Measurements from ENCODE around the gene HIVEP3.
"Not testable (repeated sequence)": the region's sequence is repeated elsewhere in the genome, so short reads cannot be mapped to it uniquely, and the experiment has no call there.

HIVEP3 gene

GRCh38 chr1:41921271-41921670, 2.5 kb upstream of the HIVEP3 start:
- not testable (repeated sequence) for DNase-seq (ENCODE audit: low read depth in 2 of 2, low spot score in 1 of 2)

- DNase-seq (ENCODE audit: low read depth in 2 of 2, low spot score in 1 of 2) = no peak
Observed at GRCh38 chr1:41920658-41921057, 1.9 kb upstream of the HIVEP3 start.

- peak; percentile 48 to 58 for DNase-seq (ENCODE audit: low read depth in 2 of 2, low spot score in 1 of 2)
Observed at GRCh38 chr1:41919764-41920397, 1.2 kb upstream of the HIVEP3 start.

GRCh38 chr1:41919131-41919530, 409 bp upstream of the HIVEP3 start:
- no peak for DNase-seq (ENCODE audit: low read depth in 2 of 2, low spot score in 1 of 2)

- no peak for DNase-seq (ENCODE audit: low read depth in 2 of 2, low spot score in 1 of 2)
Observed at GRCh38 chr1:41917835-41918449, 780 bp downstream of the HIVEP3 start.

GRCh38 chr1:41917076-41917475, 1.6 kb downstream of the HIVEP3 start:
- DNase-seq (ENCODE audit: low read depth in 2 of 2, low spot score in 1 of 2) = no peak

- DNase-seq (ENCODE audit: low read depth in 2 of 2, low spot score in 1 of 2) = no peak
Observed at GRCh38 chr1:41915786-41916571, 2.7 kb downstream of the HIVEP3 start.

- no peak for DNase-seq (ENCODE audit: low read depth in 2 of 2, low spot score in 1 of 2)
Observed at GRCh38 chr1:41914516-41914915, 4.2 kb downstream of the HIVEP3 start.

- DNase-seq (ENCODE audit: low read depth in 2 of 2, low spot score in 1 of 2) = no peak
Observed at GRCh38 chr1:41913014-41913413, 5.7 kb downstream of the HIVEP3 start.

GRCh38 chr1:41908288-41908895, 10.3 kb downstream of the HIVEP3 start:
- no peak for DNase-seq (ENCODE audit: low read depth in 2 of 2, low spot score in 1 of 2)

- DNase-seq (ENCODE audit: low read depth in 2 of 2, low spot score in 1 of 2) = no peak
Observed at GRCh38 chr1:41907446-41907845, 11.3 kb downstream of the HIVEP3 start.

- no peak for DNase-seq (ENCODE audit: low read depth in 2 of 2, low spot score in 1 of 2)
Observed at GRCh38 chr1:41906943-41907342, 11.8 kb downstream of the HIVEP3 start.

- DNase-seq (ENCODE audit: low read depth in 2 of 2, low spot score in 1 of 2) = no peak
Observed at GRCh38 chr1:41905093-41905675, 13.5 kb downstream of the HIVEP3 start.

GRCh38 chr1:41902664-41903063, 16.1 kb downstream of the HIVEP3 start:
- no peak for DNase-seq (ENCODE audit: low read depth in 2 of 2, low spot score in 1 of 2)

- no peak for DNase-seq (ENCODE audit: low read depth in 2 of 2, low spot score in 1 of 2)
Observed at GRCh38 chr1:41902159-41902577, 16.6 kb downstream of the HIVEP3 start.

GRCh38 chr1:41901551-41901950, 17.2 kb downstream of the HIVEP3 start:
- no peak for DNase-seq (ENCODE audit: low read depth in 2 of 2, low spot score in 1 of 2)

GRCh38 chr1:41900603-41901444, 17.9 kb downstream of the HIVEP3 start:
- DNase-seq (ENCODE audit: low read depth in 2 of 2, low spot score in 1 of 2) = no peak

- peak in 1 of 2 donors; percentile 45 for DNase-seq (ENCODE audit: low read depth in 2 of 2, low spot score in 1 of 2)
Observed at GRCh38 chr1:41898191-41898713, 20.5 kb downstream of the HIVEP3 start.

GRCh38 chr1:41895552-41895951, 23.2 kb downstream of the HIVEP3 start:
- DNase-seq (ENCODE audit: low read depth in 2 of 2, low spot score in 1 of 2) = no peak

GRCh38 chr1:41894808-41895483, 23.8 kb downstream of the HIVEP3 start:
- no peak for DNase-seq (ENCODE audit: low read depth in 2 of 2, low spot score in 1 of 2)

Data from stimulated activated CD8-positive, alpha-beta memory T cell treated with anti-CD3 and anti-CD28 coated beads, Interleukin-4, amount 100 ng/mL, for 4 hours (primary cell).